Fibroblast of lung (primary cell): Measurements from ENCODE around the gene TRMT61A.

Experiments used
- EZH2 ChIP-seq: IDR thresholded peaks from 2 replicates; pipeline ENCODE4 v1.5.1; 2012; ENCODE audit warnings: low read length, control low read depth, mild to moderate bottlenecking; ENCODE audit errors: missing control alignments
- TF ChIP-seq, protein P1 (sequence below), 2 donors: IDR thresholded peaks in 1 of 2; conservative IDR thresholded peaks in 1 of 2; 1 replicate in 1 of 2; 2 replicates in 1 of 2; pipeline ENCODE4 v1.5.1; 2011 to 2012; ENCODE audit warnings: low read length in 2 of 2, control low read depth in 1 of 2, inconsistent platforms in 1 of 2, low read depth in 1 of 2, mild to moderate bottlenecking in 1 of 2

DNA sequence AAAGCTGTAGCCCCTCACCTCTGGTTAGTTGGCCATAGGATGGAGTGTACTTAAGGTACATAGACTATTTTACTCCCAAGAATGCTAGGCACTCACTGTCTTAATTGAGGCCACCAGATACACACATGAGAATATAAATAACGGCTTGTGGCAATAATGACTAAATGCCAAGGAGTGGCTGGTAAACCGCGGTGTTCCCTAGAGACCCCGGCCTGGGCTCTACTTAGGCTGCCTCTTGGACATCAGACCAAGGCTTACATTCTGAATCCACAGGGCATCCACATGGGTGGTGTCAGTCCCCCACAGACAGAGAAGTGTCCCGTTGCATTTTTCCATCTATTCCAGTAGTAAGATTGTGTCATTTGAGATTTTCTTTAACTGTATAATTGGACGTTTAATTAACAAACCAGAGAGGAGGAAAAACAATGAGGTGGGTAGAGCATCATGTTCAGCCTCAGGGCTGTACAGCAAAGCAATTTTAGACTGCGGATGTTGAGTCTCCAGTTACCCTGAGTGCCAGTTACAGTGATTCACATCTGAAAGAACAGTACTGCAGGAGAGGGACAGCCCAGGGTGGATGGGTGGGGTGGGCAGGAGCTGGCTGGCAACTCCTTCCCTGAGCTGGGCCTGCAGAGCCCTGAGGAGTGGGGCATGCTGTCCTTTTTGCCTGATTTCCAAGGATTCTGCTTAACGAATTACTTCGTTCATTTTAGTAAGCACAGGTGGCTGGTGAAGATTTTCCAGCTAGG is 26.9 kb upstream of the TRMT61A start:
- TF ChIP-seq, protein P1, sequence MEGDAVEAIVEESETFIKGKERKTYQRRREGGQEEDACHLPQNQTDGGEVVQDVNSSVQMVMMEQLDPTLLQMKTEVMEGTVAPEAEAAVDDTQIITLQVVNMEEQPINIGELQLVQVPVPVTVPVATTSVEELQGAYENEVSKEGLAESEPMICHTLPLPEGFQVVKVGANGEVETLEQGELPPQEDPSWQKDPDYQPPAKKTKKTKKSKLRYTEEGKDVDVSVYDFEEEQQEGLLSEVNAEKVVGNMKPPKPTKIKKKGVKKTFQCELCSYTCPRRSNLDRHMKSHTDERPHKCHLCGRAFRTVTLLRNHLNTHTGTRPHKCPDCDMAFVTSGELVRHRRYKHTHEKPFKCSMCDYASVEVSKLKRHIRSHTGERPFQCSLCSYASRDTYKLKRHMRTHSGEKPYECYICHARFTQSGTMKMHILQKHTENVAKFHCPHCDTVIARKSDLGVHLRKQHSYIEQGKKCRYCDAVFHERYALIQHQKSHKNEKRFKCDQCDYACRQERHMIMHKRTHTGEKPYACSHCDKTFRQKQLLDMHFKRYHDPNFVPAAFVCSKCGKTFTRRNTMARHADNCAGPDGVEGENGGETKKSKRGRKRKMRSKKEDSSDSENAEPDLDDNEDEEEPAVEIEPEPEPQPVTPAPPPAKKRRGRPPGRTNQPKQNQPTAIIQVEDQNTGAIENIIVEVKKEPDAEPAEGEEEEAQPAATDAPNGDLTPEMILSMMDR (conservative IDR thresholded peaks at IDR 0.05 in 1 of 2, IDR thresholded peaks at IDR 0.05 in 1 of 2; ENCODE audit: low read depth in 1 of 2, low read length in 2 of 2) = no peak
- no peak for TF ChIP-seq EZH2
